NT2/D1 (cell line): ENCODE measurements around the gene ARID4B.

Experiments
- SUZ12 ChIP-seq: IDR thresholded peaks from 2 replicates; pipeline ENCODE4 v1.6.1; 2011; ENCODE audit not compliant: insufficient read length, insufficient read depth; ENCODE audit errors: extremely low read depth
- YY1 ChIP-seq: IDR thresholded peaks from 2 replicates; pipeline ENCODE4 v1.6.1; 2011; ENCODE audit not compliant: insufficient read length, insufficient read depth
- ZNF274 ChIP-seq: IDR thresholded peaks from 2 replicates; pipeline ENCODE4 v1.6.1; 2011; ENCODE audit warnings: mild to moderate bottlenecking, low read depth, low read length

DNA sequence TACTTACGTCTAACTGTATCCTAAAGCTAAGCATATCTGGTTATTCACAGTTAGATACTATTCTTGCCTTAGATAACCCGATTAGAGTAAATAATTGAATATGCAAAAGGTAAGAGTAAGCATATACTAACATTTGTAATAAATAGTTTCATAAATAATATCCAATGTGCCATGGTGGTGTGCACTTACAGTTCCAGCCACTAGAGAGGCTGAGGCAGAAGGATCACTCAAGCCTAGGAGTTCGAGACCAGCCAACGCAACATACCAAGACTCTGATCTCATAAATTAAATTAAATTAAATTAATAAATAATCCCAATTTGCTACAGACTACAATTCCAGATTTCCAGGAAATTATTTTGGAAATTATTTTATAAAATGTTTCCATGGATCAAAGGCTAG lies 12.2 kb downstream of the ARID4B start:
- no peak for TF ChIP-seq YY1
- TF ChIP-seq ZNF274 = no peak
- no peak for TF ChIP-seq SUZ12
